GM12801 (cell line): ENCODE results near the gene KIAA0825.

ENCODE experiments used
- CTCF ChIP-seq: IDR thresholded peaks from one replicate; pipeline ENCODE4 v1.5.1; 2011; ENCODE audit warnings: control low read depth; ENCODE audit not compliant: insufficient read length; ENCODE audit errors: extremely low read depth

The KIAA0825 gene

GRCh38 chr5:94467954-94468930, 150.2 kb downstream of the KIAA0825 start:
- no peak for TF ChIP-seq CTCF

- no peak for TF ChIP-seq CTCF
Observed at GRCh38 chr5:94467346-94467953, 151.0 kb downstream of the KIAA0825 start.

GRCh38 chr5:94463739-94464138, 154.7 kb downstream of the KIAA0825 start:
- TF ChIP-seq CTCF: no peak

- TF ChIP-seq CTCF: no peak
Observed at GRCh38 chr5:94461131-94461530, 157.3 kb downstream of the KIAA0825 start.

GRCh38 chr5:94459915-94460314, 158.5 kb downstream of the KIAA0825 start:
- TF ChIP-seq CTCF: no peak

GRCh38 chr5:94457788-94458187, 160.6 kb downstream of the KIAA0825 start:
- TF ChIP-seq CTCF: no peak

- TF ChIP-seq CTCF: no peak
Observed at GRCh38 chr5:94445726-94446125, 172.7 kb downstream of the KIAA0825 start.
